Liver (tissue), 3 donors: ENCODE data around the gene MAGI1.

Source experiments
- CTCF ChIP-seq: fragments of 150-350 bp; IDR thresholded peaks from 2 replicates; pipeline ENCODE4 v1.5.1; 2017; ENCODE audit warnings: improper control_type of control experiment, low read depth, low read length; ENCODE audit not compliant: missing input control
- EGR1 ChIP-seq, 2 donors: IDR thresholded peaks; 2 replicates each; pipeline ENCODE4 v1.6.1; 2016 to 2018; ENCODE audit warnings: antibody characterized with exemption in 2 of 2, low read depth in 2 of 2
- GABPA ChIP-seq, 2 donors: IDR thresholded peaks in 1 of 2; conservative IDR thresholded peaks in 1 of 2; 2 replicates each; pipeline ENCODE4 v1.6.1; 2016; ENCODE audit warnings: antibody characterized with exemption in 2 of 2, mild to moderate bottlenecking in 1 of 2, moderate library complexity in 1 of 2
- HNF4A ChIP-seq, 2 donors: conservative IDR thresholded peaks; 2 replicates each; pipeline ENCODE4 v1.6.1; 2016; ENCODE audit warnings: antibody characterized with exemption in 2 of 2, mild to moderate bottlenecking in 2 of 2
- HNF4G ChIP-seq: IDR thresholded peaks from 2 replicates; pipeline ENCODE4 v1.6.1; 2016; ENCODE audit warnings: antibody characterized with exemption
- JUND ChIP-seq, 2 donors: IDR thresholded peaks; 2 replicates each; pipeline ENCODE4 v1.6.1; 2016; ENCODE audit warnings: antibody characterized with exemption in 2 of 2
- RAD21 ChIP-seq, 2 donors: IDR thresholded peaks; 2 replicates each; pipeline ENCODE4 v1.6.1; 2016; ENCODE audit warnings: antibody characterized with exemption in 2 of 2, mild to moderate bottlenecking in 2 of 2
- SP1 ChIP-seq: IDR thresholded peaks from 2 replicates; pipeline ENCODE4 v1.6.1; 2018; ENCODE audit warnings: antibody characterized with exemption, mild to moderate bottlenecking
- TAF1 ChIP-seq: conservative IDR thresholded peaks from 2 replicates; pipeline ENCODE4 v1.6.1; 2016; ENCODE audit warnings: antibody characterized with exemption, mild to moderate bottlenecking
- YY1 ChIP-seq: IDR thresholded peaks from 2 replicates; pipeline ENCODE4 v1.6.1; 2016; ENCODE audit warnings: antibody characterized with exemption, mild to moderate bottlenecking
- TF ChIP-seq, protein P1 (sequence below): IDR thresholded peaks from 2 replicates; pipeline ENCODE4 v1.6.1; 2016; ENCODE audit warnings: antibody characterized with exemption, mild to moderate bottlenecking
- donor health status: healthy.
- donor health status: healthy.

DNA sequence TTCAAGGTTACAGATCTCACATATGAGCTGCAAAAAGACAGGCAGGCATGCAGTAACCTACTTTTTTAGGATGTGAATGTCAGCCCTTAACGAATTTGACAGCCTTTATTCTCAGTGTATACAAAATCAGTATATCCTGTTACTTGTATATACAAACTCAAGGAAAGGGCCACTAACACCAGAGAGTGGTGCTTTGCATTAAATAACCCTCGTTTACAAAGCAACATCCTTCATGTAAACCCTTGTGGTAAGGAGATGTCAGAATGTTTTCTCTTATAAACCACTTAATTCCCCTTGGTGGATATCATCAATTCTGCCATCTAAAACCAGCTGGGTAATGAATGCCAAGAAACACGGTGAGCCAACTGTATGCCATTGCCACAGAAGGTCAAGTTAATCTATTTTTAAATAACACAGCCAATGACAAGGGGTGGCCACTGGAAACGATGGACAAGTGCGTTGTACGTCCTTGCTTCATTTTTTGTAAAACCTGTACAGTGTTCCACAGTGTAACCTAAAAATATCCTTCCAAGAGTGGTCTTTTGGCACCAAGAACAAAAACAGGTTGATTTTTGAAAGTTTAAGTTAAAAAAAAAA lies 7.5 kb downstream of the MAGI1 start:
- no peak for TF ChIP-seq CTCF
- TF ChIP-seq SP1: no peak
- TF ChIP-seq HNF4G: no peak
- TF ChIP-seq JUND (IDR thresholded peaks at IDR 0.05): no peak
- TF ChIP-seq GABPA (IDR thresholded peaks at IDR 0.05 in 1 of 2, conservative IDR thresholded peaks at IDR 0.05 in 1 of 2): no peak
- no peak for TF ChIP-seq EGR1 (IDR thresholded peaks at IDR 0.05; ENCODE audit: low read depth in 2 of 2)
- TF ChIP-seq, protein P1, sequence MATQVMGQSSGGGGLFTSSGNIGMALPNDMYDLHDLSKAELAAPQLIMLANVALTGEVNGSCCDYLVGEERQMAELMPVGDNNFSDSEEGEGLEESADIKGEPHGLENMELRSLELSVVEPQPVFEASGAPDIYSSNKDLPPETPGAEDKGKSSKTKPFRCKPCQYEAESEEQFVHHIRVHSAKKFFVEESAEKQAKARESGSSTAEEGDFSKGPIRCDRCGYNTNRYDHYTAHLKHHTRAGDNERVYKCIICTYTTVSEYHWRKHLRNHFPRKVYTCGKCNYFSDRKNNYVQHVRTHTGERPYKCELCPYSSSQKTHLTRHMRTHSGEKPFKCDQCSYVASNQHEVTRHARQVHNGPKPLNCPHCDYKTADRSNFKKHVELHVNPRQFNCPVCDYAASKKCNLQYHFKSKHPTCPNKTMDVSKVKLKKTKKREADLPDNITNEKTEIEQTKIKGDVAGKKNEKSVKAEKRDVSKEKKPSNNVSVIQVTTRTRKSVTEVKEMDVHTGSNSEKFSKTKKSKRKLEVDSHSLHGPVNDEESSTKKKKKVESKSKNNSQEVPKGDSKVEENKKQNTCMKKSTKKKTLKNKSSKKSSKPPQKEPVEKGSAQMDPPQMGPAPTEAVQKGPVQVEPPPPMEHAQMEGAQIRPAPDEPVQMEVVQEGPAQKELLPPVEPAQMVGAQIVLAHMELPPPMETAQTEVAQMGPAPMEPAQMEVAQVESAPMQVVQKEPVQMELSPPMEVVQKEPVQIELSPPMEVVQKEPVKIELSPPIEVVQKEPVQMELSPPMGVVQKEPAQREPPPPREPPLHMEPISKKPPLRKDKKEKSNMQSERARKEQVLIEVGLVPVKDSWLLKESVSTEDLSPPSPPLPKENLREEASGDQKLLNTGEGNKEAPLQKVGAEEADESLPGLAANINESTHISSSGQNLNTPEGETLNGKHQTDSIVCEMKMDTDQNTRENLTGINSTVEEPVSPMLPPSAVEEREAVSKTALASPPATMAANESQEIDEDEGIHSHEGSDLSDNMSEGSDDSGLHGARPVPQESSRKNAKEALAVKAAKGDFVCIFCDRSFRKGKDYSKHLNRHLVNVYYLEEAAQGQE: no peak
- TF ChIP-seq YY1: no peak
- no peak for TF ChIP-seq HNF4A (conservative IDR thresholded peaks at IDR 0.05)
- TF ChIP-seq RAD21 (IDR thresholded peaks at IDR 0.05): no peak
- TF ChIP-seq TAF1: no peak
